GM18499 (cell line): ENCODE results near the gene NCAN.
"Not testable (repeated sequence)": the region's sequence is repeated elsewhere in the genome, so short reads cannot be mapped to it uniquely, and the experiment has no call there.

Experiments used
- ATAC-seq: cut with Tn5 transposase; IDR thresholded peaks from one replicate; pipeline ENCODE4 v1.9.1; 2021; ENCODE audit warnings: moderate number of reproducible peaks; ENCODE audit not compliant: insufficient read depth, unreplicated experiment

The NCAN gene

DNA sequence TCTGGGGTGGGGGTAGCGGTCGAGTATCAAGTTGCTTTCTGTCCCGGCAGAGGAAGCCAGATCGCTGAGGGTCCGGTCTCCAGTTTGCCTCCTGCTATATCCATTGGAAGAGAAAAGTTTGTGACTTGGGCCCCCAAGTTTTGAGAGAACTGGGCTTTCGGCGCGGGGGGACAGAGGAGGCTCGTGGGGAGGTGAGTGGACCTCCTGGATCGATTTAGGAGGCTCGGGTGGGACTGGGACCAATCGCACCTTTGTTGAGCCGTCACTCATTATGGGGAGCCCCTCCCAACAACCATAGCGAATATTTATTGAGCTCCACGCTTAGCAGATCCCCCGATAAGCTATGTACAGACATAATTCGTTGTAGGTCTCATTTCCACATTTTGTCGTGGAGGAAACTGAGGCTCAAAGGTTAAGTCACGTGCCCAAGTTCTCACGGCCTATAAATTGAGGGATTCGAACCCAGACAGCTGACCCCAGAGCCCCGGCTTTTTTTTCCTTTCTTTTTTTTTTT, 18.8 kb upstream of the NCAN start:
- no peak for ATAC-seq

DNA sequence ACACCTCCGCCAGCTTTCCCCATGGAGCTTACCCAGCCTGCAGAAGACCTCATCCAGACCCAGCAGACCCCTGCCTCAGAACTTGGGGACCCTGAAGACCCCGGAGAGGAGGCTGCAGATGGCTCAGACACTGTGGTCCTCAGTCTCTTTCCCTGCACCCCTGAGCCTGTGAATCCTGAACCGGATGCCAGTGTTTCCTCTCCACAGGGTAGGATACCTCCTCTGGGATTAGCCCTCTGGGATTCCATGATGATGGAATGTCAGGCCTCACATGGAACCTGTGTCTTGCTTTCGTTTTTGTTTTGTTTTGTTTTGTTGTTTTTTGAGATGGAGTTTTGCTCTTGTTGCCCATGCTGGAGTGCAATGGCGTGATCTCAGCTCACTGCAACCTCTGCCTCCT, 17.8 kb upstream of the NCAN start:
- ATAC-seq: no peak

DNA sequence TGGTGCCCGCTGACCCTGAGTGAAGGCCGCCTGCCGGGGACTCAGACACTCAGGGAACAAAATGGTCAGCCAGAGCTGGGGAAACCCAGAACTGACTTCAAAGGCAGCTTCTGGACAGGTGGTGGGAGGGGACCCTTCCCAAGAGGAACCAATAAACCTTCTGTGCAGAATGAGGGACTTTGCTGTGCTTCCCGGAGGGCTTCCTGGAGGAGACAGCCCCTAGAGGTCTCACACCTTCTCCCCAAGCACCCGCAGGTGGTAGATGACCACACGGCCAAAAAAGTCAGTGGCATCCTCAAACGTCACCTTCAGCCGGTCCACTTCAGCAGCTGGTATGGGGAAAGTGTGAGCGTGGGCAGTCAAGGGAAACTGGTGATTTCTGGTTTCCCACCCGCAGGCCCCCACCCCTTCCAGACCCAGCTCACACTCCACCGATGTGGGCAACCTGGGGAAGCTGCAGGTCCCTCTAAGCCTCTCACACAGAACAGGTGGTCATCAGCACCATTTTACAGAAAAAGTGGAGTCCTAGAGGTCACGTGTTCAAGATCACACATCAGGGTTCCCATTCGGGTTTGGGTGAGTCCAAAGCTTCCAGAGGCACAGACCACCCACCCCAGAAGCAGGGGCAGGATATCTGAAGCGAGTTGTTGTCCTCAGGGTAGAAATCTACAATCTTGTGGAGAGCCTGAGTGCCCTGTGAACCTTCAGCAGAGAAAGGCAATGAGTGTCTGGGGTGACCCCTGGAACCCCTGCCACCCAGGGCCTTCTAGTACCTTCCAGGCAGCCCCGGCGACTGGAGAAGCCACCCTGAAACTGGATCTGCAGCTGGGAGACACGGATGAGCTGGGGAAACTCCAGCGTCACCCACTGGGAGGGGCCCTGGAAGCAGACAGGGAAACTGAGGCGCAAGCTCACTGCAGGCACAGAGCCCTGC, 9.8 kb upstream of the NCAN start:
- ATAC-seq: no peak

DNA sequence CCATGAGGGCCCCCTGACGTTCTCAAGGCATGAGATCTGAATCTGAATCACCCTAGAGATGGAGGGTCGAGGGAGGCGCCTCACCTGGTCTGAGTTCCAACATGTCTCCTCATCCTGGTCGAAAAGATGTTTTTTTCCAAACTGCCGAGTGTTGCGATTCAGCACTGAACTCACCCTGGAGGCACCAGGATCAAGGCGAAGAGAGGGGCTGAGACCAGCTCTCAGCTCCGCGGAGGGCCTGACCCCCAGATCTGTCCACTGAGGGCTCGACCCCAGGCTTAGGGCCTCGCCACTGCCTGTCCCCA, 9.1 kb upstream of the NCAN start:
- no peak for ATAC-seq

DNA sequence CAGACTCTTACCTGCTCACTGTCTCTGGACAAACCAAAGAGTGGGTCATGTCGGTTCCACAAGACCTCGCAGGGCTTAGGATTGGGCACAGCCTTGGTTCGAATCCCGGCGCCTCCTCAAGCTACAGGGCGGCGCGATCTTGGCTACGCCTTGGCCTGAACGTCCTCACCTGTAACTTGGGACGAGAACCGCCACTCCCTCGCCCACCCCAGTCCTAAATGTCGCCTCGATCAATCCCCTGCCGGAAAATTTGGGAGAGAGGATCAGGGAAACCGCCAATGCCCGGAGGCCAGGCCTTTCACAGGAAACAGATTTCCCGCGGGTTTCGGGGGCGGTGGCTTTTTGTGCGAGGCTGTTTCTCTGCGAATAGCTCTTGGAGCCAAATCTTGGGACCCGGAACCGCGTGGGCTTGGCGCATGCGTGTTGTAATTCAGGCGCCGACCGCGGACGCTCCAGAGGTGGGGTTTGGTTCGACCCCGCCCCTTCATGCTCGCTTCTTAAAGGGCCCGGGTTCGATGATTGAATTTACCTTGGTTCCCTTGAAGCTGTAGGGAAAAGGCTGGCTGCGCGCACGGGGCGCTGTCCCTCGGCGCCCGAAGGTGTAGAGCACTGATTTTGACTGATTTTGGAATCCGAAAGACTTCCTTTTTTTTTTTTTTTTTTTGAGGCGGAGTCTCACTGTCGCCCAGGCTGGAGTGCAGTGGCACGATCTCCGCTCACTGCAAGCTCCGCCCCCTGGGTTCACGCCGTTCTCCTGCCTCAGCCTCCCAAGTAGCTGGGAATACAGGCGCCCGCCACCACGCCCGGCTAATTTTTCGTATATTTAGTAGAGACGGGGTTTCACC, 8.5 kb upstream of the NCAN start, which contains the start of gene NR2C2AP:
Gene NR2C2AP (minus strand): TSS at position 403 of the 845 bp plus-strand sequence. CDS start 354 bp downstream, at position 49.
- ATAC-seq: peak; percentile 47

DNA sequence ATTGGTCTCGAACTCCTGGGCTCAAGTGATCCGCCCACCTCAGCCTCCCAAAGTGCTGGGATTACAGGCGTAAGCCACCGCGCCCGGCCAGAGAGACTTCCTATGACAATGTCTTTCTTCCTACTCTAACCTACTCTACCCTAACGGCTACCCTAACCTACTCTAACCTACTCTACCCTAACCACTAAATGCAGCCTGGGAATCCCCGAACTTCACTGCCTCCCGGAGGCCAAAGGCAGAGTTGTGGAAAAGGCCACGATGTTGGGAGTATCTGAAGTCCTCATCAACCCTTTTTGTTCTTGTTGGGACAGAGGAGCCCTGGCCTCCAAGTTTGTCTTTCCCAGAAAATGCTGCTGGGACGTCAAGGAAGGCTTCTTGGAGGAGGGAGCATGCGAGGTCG, 7.6 kb upstream of the NCAN start:
- no peak for ATAC-seq

DNA sequence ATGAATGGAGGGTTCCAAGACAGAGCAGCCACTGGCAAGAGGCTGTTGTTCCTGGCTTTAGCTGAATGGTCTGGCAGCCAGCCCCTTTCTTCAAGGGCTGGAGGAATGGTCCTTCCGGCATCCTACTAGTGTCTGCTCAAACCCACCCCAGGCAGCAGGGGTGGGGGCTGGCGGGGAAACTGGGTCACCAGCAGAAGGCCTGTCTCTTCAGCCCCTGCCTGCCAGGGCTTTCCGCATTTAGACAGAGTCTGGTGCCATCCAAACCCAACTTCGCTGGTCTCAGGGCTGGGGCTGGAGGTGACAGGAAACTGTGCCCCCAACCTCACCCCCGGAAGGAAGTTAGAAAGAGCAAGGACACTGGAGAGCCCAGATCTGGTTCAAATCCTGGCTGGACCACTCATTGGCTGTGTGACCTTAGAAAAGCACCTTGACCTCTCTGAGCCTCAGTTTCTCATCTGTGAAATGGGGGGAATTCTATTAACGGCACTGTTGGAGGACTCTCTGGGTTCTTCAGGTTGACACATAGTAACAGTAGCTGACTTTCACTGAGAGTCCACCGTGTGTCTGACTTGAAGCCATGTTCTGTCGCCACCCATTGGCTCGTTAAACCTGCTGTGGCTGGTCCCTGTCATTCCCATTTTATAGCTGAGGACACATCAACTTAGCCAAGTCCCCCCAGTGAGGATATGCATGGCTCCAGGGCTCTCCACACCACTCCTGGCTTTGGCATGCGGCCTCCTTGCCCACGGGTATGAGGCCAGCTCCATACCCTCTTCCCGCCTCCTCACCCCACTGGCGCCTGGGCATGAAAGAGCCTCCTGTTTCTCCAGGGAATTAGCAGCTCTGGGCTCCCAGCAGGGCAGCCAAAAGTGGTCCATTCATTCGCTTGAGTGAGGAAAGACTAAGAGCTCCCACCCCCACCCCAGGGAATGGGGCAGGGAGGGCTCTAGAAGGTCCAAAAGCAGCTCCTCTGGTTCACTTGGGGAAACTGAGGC, 6.0 kb upstream of the NCAN start:
- no peak for ATAC-seq

DNA sequence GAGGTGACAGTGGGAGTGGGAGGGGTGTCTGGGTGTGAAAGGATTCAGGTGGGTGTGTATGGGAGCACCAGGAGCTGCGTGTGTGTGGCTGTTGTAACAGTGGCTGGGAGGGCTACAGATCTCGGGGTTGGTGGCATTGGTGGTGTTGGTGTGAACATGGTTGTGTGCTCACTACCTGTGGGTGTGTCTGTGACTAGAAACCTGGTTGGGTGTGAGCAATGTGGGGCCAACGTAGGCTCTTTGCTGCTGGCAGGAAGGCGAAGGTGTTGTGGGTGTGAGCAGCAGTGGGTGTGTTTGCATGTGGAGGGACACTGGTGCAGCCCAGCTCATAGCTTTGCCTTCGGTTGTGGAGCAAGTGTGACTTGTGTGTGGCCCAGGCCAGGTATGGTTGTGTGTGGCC, 4.8 kb upstream of the NCAN start:
- no peak for ATAC-seq

DNA sequence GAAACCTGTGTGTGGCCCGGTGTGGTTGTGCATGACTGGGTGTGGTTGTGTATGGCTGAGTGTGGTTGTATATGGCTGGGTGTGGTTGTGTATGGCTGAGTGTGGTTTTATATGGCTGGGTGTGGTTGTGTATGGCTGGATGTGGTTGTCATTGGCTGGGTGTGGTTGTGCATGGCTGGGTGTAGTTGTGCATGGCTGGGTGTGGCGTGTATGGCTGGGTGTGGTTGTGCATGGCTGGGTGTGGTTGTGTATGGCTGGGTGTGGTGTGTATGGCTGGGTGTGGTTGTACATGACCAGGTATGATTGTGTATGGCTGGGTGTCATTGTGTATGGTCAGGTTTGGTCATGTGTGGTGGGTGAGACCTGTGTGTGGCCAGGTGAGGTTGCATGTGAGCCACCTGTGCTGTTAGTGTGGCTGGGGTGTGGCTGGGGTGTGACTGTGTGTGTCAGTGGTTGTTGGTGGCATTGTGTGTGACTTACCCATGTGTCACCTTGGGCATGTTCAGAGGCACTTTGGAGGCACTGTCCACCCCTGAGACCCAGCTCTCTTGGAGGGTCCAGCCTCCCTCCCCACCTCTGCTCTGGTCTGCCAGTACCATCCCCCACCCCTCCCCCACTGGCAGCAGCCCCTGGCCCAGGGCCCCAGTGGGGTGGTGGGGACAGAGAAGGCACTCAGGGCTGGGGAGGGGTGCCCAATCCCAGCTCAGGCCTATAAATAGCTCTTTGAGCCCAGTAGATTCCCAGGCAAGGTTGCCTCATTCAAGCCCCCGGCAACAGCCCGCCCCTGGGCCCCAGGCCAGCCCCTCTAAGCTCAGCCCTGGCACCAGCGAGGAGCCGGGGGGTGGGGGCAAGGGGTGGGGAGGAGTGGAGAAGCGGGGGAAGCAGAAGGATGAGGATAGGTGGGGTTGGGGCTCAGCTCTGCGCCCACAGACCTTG, 3.9 kb upstream of the NCAN start:
- ATAC-seq: no peak

DNA sequence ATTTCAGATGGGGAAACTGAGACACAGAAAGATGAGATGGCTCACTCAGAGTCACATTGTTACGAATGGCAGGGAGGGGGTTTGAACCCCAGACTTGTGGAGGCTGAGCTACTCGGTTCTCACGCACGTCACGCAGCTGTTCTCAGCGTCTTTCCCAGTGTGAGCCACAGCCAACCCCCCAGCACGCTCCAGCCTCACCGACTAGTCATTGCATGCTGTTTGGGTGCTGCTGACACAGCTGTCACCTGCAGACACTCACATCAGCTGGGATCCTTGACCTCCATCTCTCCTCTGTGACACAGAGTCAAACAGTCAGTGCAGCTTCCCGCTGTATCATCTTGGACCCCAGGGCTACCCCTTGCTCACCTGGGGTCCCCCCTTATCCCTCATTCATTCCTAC, 2.4 kb upstream of the NCAN start:
- ATAC-seq: no peak

DNA sequence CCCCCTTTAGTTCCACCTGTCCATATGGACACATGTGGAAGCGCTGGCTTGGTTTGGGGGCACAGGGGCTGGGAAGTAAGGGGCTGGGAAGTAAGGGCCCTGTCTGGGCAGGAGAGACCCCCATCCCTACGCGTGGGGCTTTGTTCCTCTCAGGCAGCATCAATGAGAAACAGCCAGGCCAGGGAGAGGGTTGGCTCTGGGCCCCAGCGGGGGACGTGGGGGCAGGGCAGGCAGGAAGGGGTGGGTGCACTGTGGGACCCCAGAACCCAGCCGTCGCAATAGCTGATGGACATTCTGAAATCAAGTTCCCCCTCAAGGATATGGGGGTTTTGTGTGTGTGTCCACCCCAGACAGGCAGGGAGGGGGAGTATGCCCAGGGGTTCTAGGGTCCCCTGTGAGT, 1.2 kb downstream of the NCAN start:
- no peak for ATAC-seq

DNA sequence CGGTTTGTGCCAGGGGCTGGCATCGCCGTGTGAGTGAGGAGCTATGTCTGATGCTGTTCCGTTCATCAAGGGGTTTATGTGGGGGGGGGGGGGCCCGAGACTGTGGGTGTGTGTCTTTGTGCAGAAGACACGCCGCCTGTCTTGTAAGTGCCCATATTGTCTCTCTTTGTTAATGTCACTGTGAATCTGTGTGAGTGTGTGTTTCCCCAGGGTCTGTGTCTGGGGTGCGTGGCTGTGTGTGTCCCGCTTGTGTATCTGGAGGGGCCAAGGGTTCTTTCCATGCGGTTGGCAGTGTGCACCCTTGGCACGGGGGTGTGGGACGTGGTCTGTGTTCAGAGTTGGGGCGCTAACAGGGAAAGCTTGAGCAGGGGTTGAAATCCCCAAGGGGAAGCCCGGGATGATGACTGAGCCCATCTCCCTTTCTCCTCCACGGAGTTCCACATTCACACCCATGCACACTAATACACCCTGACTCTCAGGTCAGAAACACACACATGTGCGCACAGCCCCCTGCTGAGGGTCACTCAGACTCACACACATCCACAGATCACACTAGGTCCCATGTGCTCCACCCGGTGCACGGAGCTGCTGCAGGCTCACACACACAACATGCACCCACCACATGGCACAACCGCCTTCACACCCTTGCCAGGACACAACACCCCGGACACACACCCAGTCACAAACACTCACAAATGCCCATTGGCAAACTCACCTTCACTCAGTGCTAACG, 1.8 kb downstream of the NCAN start:
- ATAC-seq: no peak

DNA sequence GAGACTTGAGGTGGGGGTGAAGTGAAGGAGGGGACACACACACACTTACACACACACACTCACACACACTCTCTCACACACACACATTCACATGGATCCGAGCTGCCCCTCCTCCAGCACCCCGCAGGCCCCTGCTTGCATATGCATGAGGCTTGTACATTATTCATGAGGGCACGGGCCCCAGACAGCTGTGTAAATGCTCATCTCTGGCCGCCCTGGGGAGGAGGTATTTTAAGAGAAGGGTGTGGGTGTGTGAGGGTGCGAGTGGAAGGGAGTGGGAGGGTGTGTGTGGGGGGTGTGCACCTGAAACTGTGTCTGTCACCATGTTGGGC, 2.4 kb downstream of the NCAN start:
- ATAC-seq: no peak

DNA sequence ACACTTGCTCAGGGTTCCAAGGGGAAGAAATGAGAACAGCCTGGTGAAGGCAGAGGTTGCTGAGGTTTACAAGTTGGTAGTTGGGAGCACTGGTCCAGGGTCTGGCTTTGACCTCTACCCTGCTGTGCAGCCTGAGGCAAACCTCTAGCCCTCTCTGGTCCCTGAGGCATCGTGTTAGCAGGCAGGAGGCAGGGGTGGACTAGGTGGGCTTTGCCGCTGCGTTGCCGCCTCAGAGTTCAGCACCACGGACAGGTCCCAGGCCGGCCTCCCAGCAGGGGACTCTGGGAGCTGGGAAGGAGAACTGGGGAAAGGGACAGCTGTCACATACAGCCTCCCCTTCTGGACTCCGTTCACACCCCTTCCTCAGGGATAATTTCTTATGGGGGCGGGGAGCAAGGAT, 3.1 kb downstream of the NCAN start:
- no peak for ATAC-seq

DNA sequence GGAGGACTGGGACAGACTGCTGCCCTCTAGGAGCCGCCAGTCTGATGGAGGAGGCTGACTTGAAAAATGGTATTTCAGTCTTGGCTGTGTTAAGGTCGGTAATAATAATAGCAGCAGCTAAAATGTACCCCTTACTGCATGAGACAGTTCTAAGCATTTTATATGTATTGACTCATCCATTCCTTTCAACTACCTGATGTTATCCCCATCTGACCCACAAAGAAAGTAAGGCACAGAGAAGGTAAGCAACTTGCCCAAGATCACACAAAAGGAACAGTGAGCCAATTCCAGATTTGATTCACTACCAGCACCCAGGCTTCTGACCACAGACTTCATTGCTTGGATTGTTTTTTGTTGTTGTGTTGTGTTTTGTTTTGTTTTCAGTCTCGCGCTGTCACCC, 4.0 kb downstream of the NCAN start:
- no peak for ATAC-seq

DNA sequence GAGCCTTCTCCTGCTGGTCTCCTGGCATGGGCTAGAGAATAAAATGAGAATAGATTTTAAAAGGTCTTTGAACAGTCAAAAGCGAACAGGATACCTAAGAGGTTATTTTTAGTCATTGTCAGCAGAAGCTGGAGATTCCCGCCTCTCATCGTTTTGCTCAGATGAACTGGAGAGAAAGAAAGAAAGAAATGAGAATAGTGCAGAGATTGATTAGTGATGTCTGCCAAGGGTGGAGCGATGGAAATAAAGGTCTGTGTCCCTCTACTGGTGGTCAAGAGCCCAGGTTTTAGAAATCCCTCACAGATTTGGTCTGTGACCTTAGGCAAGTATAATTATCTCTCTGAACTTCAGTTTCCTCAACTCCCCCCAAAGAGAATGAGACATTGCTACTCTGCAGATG, 5.3 kb downstream of the NCAN start:
- ATAC-seq: no peak

DNA sequence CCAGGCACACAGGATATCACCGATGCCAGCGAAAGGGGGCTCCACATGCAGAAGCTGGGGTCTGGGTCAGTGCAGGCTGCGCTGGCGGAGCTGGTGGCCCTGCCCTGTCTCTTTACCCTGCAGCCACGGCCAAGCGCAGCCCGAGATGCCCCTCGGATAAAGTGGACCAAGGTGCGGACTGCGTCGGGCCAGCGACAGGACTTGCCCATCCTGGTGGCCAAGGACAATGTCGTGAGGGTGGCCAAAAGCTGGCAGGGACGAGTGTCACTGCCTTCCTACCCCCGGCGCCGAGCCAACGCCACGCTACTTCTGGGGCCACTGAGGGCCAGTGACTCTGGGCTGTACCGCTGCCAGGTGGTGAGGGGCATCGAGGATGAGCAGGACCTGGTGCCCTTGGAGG, 7.2 kb downstream of the NCAN start:
- no peak for ATAC-seq

DNA sequence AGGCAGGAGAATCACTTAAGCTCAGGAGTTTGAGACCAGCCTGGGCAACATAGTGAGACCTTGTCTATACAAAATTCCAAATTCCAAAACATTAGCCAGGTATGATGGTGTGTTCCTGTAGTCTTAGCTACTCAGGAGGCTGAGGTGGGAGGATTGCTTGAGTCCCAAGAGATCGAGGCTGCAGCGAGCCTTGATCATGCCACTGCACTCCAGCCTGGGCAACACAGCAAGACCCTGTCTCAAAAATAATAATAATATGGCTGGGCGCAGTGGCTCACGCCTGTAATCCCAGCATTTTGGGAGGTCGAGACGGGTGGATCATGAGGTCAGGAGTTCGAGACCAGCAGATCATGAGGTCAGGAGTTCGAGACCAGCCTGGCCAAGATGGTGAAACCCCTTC, 9.2 kb downstream of the NCAN start:
- not testable (repeated sequence) for ATAC-seq

DNA sequence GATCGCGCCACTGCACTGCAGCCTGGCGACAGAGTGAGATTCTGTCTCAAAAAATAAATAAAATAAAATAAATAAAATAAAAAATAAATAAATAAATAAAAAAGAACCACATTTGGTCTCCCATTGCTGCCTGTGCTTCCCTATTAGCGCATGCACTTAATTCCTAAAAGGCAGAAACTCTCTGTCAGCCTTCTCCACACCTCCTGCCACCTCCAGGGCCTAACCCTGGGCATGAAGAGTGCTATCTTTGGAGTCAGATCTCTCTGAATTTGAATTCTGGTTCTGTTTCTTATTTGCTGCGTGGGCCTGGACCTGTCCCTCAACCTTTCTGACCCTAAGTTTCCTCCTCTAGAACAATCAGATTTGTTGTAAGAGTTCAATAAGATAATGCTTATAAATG, 11.3 kb downstream of the NCAN start:
- ATAC-seq: no peak
